Activated CD4-positive, CD25-positive, alpha-beta regulatory T cell treated with anti-CD3 and anti-CD28 coated beads, Interleukin-2, amount 50 U/mL, for 72 hours (primary cell): Measurements from ENCODE around the gene PNPLA7.
"Not testable (repeated sequence)": the region's sequence is repeated elsewhere in the genome, so short reads cannot be mapped to it uniquely, and the experiment has no call there.

Experiments used
- DNase-seq: peaks from one replicate; pipeline ENCODE4 v3.0.0; 2021

Gene PNPLA7

GRCh38 chr9:137477778-137478612 lies 72.2 kb downstream of the PNPLA7 start:
- DNase-seq = no peak

GRCh38 chr9:137476856-137477255 lies 73.3 kb downstream of the PNPLA7 start:
- DNase-seq = no peak

GRCh38 chr9:137475666-137476065 lies 74.5 kb downstream of the PNPLA7 start:
- no peak for DNase-seq

GRCh38 chr9:137474271-137474670 lies 75.9 kb downstream of the PNPLA7 start:
- no peak for DNase-seq

GRCh38 chr9:137470785-137471184 lies 79.4 kb downstream of the PNPLA7 start:
- no peak for DNase-seq

- no peak for DNase-seq
Measured at GRCh38 chr9:137467896-137468295, 82.3 kb downstream of the PNPLA7 start.

- no peak for DNase-seq
Measured at GRCh38 chr9:137467161-137467581, 83.0 kb downstream of the PNPLA7 start.

- not testable (repeated sequence) for DNase-seq
Measured at GRCh38 chr9:137466389-137467085, 83.7 kb downstream of the PNPLA7 start.

- DNase-seq = no peak
Measured at GRCh38 chr9:137465720-137466388, 84.3 kb downstream of the PNPLA7 start.

- DNase-seq = no peak
Measured at GRCh38 chr9:137465000-137465719, 85.0 kb downstream of the PNPLA7 start.

GRCh38 chr9:137464291-137464999 lies 85.8 kb downstream of the PNPLA7 start:
- no peak for DNase-seq

GRCh38 chr9:137463931-137464290 lies 86.3 kb downstream of the PNPLA7 start:
- no peak for DNase-seq

- no peak for DNase-seq
Measured at GRCh38 chr9:137462986-137463930, 86.9 kb downstream of the PNPLA7 start.

- DNase-seq = no peak
Measured at GRCh38 chr9:137462396-137462985, 87.7 kb downstream of the PNPLA7 start.

- DNase-seq = peak; percentile 84
Measured at GRCh38 chr9:137461663-137462395, 88.4 kb downstream of the PNPLA7 start.

- no peak for DNase-seq
Measured at GRCh38 chr9:137461316-137461662, 88.9 kb downstream of the PNPLA7 start.

- DNase-seq = peak; percentile 30
Measured at GRCh38 chr9:137460363-137461315, 89.6 kb downstream of the PNPLA7 start.

- peak; percentile 39 for DNase-seq
Measured at GRCh38 chr9:137459601-137460362, 90.4 kb downstream of the PNPLA7 start.
